Neural progenitor cell (in vitro differentiated cells): Measurements from ENCODE around the gene PWP2.
"Not testable (repeated sequence)": the region's sequence is repeated elsewhere in the genome, so short reads cannot be mapped to it uniquely, and the experiment has no call there.

Experiments
- CTCF ChIP-seq: fragments of 200-600 bp; sonication (generic); IDR thresholded peaks from 2 replicates; pipeline ENCODE4 v1.5.1; 2017; ENCODE audit warnings: antibody characterized with exemption, mild to moderate bottlenecking
- EZH2 ChIP-seq: fragments of 200-600 bp; sonication (generic); IDR thresholded peaks from 2 replicates; pipeline ENCODE4 v1.6.1; 2017; ENCODE audit warnings: antibody characterized with exemption, mild to moderate bottlenecking, moderate library complexity

GRCh38 chr21:44158082-44158468, 50.9 kb downstream of the PWP2 start:
- TF ChIP-seq CTCF, EZH2: not testable (repeated sequence)
